Retinal pigment epithelial cell (primary cell): Measurements from ENCODE around the gene RALGAPA2.

ENCODE experiments used
- DNase-seq: peaks from one replicate; pipeline ENCODE4 v3.0.0-alpha.2; 2010; ENCODE audit warnings: low read depth
- H3K4me3 ChIP-seq: 2 replicates; pipeline ENCODE4 v1.5.1; 2011; ENCODE audit warnings: mild to moderate bottlenecking, low read length, control low read depth, moderate library complexity
- TF ChIP-seq, protein P1 (sequence below): conservative IDR thresholded peaks from 2 replicates; pipeline ENCODE4 v1.5.1; 2011; ENCODE audit warnings: low read depth, low read length, control low read depth, inconsistent platforms

The RALGAPA2 gene

DNA sequence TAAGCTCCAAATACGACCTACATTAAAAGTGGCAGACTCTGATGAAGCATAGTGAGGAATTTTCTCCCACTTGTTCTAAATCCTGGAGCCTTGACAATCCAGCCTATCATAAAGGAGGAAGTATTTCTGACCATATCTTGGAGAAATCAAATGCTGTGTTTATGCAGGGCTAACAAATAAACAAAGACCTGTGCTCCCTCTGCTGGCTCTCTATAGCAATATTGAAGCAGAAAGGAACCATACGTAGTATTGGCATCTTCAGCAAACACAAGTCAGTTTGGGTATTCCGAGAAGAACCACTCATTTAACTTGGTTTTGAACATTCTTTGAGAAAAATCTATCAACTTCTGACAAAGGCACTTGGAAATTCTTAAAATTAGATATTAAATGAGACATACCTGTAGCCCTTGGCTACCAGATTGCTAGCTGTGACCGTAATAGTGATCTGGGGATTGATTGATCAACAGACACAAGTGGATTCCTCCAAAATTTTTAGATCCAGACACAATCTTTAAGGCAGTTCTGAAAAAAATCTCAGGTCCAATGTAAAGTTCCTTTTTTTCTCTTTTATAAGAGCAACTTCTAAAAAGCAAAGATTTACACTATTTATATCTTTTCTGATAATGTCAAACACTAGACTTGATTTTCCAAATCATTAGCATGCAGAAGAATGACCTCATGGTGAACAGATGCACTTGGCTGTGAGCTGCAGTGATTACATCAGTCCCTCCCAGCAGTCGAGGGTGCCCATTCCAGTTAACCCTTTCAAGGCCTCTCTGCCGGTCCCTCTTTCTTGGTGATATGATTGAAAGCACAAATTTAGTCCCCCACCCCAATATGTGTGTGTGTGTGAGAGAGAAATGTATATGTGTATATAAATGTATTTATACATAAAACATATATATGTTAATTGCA, 304.3 kb downstream of the RALGAPA2 start:
- TF ChIP-seq, protein P1, sequence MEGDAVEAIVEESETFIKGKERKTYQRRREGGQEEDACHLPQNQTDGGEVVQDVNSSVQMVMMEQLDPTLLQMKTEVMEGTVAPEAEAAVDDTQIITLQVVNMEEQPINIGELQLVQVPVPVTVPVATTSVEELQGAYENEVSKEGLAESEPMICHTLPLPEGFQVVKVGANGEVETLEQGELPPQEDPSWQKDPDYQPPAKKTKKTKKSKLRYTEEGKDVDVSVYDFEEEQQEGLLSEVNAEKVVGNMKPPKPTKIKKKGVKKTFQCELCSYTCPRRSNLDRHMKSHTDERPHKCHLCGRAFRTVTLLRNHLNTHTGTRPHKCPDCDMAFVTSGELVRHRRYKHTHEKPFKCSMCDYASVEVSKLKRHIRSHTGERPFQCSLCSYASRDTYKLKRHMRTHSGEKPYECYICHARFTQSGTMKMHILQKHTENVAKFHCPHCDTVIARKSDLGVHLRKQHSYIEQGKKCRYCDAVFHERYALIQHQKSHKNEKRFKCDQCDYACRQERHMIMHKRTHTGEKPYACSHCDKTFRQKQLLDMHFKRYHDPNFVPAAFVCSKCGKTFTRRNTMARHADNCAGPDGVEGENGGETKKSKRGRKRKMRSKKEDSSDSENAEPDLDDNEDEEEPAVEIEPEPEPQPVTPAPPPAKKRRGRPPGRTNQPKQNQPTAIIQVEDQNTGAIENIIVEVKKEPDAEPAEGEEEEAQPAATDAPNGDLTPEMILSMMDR: peak; percentile 44
- peak; percentile 18 for DNase-seq
- no peak overlapping the region for H3K4me3 ChIP-seq

GRCh38 chr20:20406306-20406705, 306.1 kb downstream of the RALGAPA2 start:
- no peak for DNase-seq
- TF ChIP-seq, protein P1: no peak
- H3K4me3 ChIP-seq: no peak overlapping the region

DNA sequence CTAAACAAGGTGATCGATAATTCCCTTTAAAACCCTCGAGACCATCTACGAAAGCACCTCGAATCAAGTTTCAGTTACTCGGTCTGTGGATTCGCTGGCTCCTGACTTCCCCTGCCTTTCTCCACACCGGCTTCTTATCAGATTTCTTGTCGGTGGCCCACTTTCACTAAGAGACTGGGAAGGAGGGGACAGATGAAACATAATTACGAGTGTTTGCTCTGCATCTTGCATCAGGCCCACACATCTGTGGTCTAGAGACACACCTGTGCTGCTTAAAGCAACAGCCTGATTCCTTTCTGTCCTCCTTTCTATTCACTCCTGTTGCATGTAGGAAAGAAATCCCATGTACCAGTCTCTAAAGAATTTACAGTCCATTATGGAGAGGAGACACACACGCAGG, 306.8 kb downstream of the RALGAPA2 start:
- TF ChIP-seq, protein P1: no peak
- DNase-seq: no peak
- H3K4me3 ChIP-seq: no peak overlapping the region

GRCh38 chr20:20404633-20405032, 307.8 kb downstream of the RALGAPA2 start:
- TF ChIP-seq, protein P1: no peak
- H3K4me3 ChIP-seq: no peak overlapping the region
- DNase-seq: no peak

DNA sequence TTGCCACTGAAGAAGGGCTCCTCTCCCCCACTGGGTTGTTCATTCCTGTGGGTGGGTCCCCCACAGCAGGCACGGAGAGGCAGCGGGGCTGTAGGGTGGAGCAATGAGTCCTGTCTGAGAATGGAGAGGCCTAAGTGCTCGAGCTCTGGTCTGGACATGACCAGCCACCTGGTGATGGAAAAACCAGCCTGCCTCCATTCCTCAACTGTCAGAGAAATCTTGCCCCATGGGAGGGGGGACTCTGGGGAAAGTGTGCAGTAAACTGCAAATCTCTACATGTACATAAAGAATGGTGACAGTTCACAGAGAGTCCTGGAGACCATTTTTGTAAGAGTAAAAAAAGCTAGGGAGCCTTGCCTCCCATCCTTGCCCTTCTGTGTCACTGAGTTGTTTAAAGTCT, 310.5 kb downstream of the RALGAPA2 start:
- DNase-seq: no peak
- no peak overlapping the region for H3K4me3 ChIP-seq
- TF ChIP-seq, protein P1: no peak

DNA sequence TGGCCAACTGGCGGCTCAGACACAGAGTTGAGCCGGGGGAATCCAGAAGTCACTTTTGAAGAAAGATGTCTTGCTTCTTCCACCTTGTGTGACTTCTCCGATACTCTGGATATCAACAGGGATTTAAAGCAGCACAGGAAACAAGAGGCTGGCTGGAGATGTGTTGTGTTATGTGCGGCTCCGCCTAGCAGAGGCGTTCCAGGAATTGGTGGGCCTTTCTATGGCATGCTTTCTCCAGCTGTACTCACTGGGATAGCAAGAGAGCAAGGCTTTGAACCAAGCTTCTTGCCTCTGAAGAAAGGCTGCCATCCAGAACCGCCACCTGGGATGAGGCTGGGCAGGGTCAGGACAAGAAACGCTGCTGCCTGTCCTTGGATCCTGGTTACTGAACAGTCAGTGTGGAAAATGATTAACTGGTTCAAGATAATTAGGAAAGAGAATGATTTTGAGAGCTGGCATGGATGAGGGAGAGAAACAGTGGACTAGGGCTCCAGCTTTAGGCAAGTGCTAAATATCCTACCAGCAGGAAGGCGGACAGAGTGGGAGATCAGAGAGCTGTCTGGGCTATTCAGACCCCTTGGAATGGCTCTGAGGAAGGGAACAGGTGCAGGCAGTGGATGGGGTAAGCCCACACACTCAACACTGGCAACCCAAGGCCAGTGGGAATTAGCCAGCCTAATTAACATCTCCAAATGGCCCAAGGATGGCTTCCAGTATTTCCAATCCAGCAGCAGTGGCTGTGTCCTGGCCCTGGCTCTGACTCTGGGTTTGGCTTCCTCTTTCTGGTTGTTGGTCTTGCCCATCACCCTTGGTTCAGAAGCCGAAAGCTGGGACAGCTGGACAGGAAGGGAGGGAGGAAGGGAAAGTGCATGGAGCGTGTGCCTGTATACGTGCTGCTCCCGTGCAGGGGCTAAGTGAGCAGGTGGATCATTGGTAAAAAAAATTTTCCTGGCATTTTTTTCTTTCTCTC, 312.6 kb downstream of the RALGAPA2 start:
- TF ChIP-seq, protein P1: no peak
- no peak overlapping the region for H3K4me3 ChIP-seq
- no peak for DNase-seq
